HG02970 (cell line): Measurements from ENCODE around the gene RERE.

Source experiments
- ATAC-seq: cut with Tn5 transposase; IDR thresholded peaks from one replicate; pipeline ENCODE4 v1.9.1; 2021; ENCODE audit warnings: mild to moderate bottlenecking, moderate library complexity, moderate number of reproducible peaks; ENCODE audit not compliant: unreplicated experiment, low FRiP score

The RERE gene

GRCh38 chr1:8406011-8406410, 411.4 kb downstream of the RERE start:
- ATAC-seq, result no peak

GRCh38 chr1:8404460-8405370, 412.7 kb downstream of the RERE start:
- no peak for ATAC-seq

DNA sequence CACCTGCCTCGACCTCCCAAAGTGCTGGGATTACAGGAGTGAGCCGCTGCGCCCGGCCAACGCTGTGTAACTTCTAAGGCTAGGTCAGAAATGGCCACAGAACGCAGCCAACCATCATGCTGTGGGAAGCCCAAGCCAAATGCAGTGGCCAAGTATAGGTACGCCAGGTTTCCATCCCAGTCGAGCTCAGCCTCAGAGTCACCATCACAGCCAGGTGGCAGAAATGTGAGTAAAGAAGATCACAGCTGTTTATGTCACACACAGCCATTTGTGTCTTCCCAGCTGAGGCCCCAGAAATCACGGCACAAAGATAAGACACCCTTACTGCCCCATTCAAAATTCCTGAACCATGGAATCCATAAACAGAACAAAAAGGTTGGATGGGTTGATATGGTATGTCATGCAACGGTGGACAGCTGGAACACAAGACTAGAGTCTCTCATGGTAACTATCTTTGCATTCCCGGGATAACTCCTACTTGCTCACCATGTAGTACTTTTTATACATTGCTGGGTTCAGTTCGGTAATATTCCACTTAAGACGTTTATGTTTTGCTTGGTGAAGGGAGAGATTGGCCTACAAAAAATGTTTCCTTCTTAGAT, 415.2 kb downstream of the RERE start:
- ATAC-seq, result no peak

DNA sequence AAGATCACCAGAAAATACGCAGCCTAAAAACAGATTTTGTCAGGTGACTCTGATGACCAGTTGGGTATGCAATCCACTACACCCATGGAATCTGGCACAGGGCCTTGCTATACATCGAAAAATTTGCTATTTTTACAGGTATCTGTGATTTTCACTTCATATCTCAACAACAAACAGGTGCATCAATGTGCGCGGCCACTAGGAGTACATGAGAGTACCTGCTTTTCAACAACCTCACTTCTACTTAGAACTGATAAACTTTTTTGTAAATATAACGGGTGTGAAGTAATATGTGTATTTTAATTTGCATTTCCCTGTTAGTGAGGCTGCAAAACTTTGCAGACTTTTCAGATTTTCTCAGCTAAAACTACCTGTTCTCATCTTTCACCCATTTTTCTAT, 418.8 kb downstream of the RERE start:
- no peak for ATAC-seq

DNA sequence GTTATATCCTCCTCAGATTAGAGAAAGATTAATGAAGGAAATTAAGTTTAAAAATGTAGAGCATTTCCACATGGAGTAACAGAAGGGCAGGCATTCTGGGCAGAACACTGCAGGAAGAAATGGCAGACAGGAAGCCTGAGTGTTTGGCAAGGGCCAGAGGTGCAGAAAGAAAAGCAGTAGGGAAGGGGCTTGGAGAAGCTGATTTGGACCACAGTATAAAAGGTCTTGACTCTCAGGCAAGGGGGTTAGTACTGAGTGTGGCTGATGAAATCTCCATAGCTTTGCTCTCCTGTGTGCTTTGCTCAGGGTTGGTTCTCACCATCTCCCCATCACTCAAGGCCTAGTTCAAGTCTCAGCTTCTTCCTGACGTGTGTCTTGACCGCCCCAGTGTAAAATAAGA, 419.4 kb downstream of the RERE start:
- no peak for ATAC-seq

DNA sequence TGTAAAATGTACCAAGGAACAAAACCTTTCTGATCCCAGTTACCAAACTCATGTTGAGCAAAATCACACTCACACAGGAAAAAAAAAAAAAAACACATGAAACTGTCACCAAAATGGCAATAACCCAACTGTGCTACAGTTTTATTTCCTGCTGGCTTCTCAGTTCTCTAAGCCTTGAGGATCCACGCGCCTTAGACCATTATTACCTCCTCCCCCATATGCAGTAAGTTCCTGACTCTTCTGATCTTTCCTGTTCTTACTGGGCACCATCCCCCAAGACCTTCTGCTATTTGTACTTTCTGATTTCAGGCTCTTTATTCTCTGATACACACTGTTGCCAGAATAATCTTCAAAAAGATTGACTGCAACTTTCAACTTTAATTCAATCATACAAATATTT, 419.9 kb downstream of the RERE start:
- peak; percentile 34 for ATAC-seq

DNA sequence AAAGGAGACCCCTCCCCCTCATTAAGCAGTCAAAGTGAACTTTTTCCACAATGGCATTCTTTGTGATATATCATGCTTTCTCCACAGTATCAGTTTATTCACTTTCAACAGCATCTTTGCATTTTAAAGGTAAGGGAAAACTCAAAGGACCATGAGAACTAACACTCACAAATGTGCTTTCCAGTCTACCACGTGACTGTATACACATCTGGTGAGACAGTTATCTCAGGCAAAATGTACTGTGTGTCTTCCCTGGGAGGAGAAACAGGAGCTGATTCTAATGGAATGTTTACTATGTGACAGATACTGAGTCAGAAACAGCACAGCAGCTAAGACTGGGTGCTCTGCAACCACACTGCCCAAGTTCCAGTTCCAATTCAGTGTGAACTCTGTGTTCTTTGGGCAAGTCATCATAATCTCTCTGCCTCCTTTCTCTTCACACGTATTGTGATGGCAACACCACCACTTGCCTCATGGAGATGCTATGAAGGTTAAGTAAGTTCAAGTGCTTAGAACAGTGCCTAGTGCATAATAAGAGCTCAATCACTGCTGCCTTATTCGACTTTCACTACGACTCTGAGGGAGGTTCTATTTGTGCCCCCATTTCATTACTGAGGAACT, 420.5 kb downstream of the RERE start:
- peak; percentile 40 for ATAC-seq

GRCh38 chr1:8396083-8396785, 421.2 kb downstream of the RERE start:
- ATAC-seq, result no peak

DNA sequence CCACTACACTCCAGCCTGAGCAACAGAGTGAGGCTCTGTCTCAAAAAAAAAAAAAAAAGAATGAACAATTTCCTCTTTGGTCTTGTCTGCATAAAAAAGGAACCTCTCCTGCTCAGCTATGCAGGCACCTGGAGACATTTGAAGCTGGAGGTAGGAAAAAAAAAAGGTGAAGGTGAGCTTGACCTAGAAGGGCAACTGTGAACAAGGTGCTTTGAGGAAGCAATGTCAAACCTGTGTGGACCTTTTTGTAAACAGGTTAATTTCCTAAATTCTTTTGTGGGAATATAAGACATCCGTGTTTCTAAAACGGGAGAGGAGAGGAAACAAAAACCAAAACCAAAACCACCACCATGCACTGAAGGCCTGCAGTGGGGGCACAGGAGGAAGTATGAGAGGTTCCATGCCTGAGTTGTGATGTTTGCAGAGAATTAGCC, 422.0 kb downstream of the RERE start:
- no peak for ATAC-seq

DNA sequence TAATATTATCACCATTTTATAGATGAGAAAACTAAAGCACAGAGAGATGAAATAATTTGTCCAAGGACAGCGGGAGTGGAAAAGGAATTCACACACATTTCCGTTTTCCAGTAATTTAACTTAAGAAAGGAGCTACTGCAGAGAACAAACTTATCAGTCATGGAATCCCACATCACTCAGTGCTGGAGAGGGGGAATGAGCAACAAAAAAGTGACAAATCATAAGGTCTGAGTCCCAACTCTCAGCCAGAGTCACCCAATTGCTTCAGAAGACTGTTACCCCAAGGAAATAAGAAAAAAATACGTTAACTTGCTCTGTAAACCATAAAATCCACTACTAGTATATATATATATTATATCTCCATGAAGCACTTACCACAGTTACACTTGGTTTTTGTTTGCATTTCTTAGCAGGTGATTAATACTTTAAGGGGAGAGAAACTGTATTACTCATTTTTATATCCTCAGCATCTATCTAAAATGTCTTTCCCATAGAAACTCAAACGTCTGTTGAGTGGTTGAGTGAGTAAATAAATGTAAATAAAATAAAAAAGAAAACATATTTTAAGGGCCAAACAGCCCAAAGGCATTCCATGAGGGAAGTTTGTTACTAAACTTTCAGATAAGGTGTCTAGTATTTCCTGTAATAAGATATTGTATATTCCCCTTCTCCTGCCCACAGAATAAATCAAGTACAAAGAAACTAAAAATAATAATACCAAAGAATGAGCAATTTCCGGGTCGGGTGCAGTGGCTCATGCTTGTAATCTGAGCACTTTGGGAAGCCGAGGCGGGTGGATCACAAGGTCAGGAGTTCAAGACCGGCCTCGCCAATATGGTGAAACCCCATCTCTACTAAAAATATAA, 422.8 kb downstream of the RERE start:
- ATAC-seq, result no peak

DNA sequence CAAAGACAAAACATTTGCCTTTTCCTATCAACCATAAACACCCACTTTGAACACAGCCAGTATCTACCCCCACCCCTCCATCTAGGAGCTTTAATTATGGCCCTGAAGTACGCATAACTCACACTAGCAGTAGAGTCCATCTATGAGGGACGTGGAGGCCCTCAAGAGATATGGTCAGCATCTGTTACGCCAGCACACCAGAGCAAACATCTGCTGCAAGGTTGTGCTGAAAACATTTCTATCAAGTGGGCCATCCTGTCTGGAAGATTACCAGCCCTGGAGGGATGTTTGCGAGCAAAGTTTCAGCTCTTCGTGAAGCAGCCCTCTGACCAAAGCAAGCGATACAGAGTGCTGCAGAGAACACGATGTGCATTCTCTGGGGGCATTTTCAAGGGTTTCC, 424.9 kb downstream of the RERE start:
- ATAC-seq, result no peak

- no peak for ATAC-seq
Measured at GRCh38 chr1:8390707-8391106, 426.7 kb downstream of the RERE start.

DNA sequence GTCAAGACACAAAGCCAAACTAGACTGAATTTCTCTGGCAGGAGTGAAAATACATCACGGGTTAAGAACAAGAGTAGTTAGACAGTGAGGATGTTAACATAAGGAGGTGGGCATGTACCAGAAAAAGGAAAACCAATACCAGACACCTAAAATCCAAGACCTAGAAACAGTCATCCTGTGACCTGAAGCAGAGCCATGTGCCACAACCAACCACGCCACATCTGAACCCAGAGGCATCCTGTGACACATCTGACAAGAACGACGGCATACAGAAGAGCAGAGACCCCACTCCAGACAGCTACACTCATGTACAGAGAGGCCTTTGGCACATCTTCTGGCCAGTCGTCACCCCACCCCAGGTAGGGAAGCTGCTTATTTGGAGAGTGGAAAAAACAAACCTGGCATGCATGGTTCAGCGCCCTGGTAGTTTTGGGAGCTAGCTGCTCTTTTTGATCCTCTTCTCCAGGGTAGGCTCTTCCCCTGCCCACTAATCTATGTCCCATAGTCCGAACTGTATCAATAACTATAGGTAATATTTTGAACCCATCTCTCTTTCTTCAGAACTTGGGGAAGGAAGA, 427.4 kb downstream of the RERE start:
- ATAC-seq, result no peak

- no peak for ATAC-seq
Measured at GRCh38 chr1:8388732-8389562, 428.5 kb downstream of the RERE start.

DNA sequence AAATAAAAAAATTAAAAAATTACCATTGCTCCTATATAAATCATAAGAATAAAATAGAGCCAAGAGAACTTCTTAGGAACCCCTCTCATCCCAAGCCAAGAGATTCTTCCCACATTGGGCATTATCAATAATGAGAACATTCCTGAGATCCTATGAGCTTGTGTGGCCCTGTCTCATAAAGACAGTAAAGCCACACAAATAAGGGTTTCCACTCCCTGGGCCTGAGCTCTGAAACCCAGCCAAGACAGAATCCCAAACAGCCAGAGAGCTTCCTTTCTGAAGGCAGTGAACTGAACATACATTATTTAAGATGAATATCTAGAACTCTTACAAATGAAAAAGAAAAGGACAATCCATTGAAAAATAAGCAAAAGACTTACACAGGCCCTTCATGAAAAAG, 431.2 kb downstream of the RERE start:
- ATAC-seq, result no peak

- ATAC-seq, result no peak
Measured at GRCh38 chr1:8384577-8384976, 432.9 kb downstream of the RERE start.

- no peak for ATAC-seq
Measured at GRCh38 chr1:8384088-8384487, 433.4 kb downstream of the RERE start.

- ATAC-seq, result no peak
Measured at GRCh38 chr1:8382608-8383505, 434.6 kb downstream of the RERE start.
